GM21529 (cell line): ENCODE measurements around the gene NRK.
"Not testable (repeated sequence)": the region's sequence is repeated elsewhere in the genome, so short reads cannot be mapped to it uniquely, and the experiment has no call there.

Source experiments
- ATAC-seq: cut with Tn5 transposase; IDR thresholded peaks from one replicate; pipeline ENCODE4 v1.9.1; 2021; ENCODE audit not compliant: unreplicated experiment

NRK gene, protein sequence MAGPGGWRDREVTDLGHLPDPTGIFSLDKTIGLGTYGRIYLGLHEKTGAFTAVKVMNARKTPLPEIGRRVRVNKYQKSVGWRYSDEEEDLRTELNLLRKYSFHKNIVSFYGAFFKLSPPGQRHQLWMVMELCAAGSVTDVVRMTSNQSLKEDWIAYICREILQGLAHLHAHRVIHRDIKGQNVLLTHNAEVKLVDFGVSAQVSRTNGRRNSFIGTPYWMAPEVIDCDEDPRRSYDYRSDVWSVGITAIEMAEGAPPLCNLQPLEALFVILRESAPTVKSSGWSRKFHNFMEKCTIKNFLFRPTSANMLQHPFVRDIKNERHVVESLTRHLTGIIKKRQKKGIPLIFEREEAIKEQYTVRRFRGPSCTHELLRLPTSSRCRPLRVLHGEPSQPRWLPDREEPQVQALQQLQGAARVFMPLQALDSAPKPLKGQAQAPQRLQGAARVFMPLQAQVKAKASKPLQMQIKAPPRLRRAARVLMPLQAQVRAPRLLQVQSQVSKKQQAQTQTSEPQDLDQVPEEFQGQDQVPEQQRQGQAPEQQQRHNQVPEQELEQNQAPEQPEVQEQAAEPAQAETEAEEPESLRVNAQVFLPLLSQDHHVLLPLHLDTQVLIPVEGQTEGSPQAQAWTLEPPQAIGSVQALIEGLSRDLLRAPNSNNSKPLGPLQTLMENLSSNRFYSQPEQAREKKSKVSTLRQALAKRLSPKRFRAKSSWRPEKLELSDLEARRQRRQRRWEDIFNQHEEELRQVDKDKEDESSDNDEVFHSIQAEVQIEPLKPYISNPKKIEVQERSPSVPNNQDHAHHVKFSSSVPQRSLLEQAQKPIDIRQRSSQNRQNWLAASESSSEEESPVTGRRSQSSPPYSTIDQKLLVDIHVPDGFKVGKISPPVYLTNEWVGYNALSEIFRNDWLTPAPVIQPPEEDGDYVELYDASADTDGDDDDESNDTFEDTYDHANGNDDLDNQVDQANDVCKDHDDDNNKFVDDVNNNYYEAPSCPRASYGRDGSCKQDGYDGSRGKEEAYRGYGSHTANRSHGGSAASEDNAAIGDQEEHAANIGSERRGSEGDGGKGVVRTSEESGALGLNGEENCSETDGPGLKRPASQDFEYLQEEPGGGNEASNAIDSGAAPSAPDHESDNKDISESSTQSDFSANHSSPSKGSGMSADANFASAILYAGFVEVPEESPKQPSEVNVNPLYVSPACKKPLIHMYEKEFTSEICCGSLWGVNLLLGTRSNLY (N-terminal part only)

DNA sequence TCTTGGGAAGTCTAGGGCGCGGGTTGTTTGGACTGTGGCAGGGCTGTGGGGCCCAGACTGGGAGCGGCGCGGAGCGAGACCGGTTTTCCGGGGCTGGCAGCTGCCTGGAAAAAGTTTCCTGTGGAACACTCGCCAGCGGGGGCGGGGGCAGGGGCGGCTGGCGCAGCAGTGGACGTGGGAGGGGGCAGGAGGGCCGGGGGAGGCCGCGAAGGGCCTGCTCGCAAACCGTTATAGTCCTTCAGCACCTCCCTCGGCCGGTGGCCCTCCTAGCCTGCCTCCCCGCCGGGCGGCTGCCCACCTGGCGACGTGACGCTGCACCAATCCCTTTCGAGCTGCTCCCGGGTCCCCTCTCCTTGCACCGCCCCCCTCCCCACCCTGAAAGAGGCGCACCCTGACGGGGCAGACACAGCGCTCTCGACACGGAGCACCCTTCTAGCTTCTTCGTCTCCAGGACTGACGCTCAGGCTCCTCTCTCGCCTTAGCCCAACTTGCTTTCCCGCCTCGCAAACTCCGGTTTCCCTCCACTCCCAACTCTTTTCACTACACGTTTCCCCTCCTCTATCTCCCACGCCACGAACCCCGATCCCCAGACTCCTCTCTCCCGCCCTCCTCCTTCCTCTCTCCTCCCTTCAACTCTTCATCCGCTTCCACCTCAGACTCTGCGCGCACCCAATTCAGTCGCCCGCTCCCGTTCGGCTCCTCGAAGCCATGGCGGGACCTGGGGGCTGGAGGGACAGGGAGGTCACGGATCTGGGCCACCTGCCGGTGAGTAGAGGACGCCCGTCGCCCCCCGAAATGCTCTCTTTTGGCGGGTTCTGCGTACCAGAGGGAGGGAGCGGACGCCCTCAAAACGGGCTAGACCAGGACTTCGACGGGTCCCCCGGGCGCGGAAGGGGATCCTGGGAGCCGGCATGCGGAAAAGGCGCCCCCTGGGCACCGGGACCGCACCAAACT is at the start of gene NRK:
TSS of gene NRK (plus strand) at position 402 of the 954 bp plus-strand sequence. CDS start at position 709, 307 bp downstream.
- ATAC-seq = no peak

DNA sequence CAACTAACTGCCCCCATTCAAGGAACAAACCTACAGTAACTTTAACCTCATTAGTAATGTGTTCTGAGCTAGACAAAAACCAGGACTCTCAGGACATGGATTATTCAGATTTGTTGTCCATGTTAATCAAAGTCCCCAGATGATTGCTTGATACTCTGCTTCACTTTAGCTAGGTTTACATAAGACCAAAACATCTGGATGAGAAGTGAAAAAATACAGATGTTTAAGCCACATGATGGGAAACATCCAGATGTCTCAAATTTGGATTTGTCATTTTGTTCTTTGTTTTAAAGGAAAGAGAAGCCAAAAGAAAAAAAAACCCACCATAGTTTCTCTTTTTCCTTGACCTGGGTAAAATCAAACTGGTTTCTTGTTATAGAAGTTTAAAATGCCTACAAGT is 48.5 kb upstream of the NRK start:
- no peak for ATAC-seq

DNA sequence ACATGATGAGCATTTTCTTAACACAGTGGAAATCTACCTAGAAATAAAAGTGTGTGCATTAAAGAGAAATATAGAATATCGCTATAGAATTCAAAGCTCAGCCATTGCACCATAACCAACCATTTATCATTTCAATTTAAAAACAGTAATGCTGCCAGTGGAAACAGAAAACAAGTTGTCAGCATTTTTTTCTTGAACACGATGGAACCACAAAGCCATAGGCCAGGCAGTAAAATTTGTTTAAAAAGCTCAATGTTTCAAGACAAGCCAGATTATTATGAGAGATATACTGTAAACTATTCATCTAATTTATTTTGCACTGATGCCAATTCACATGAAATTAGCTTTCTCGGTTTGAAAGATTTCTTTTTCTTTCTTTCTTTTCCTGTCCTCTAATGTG is 46.7 kb upstream of the NRK start:
- no peak for ATAC-seq

DNA sequence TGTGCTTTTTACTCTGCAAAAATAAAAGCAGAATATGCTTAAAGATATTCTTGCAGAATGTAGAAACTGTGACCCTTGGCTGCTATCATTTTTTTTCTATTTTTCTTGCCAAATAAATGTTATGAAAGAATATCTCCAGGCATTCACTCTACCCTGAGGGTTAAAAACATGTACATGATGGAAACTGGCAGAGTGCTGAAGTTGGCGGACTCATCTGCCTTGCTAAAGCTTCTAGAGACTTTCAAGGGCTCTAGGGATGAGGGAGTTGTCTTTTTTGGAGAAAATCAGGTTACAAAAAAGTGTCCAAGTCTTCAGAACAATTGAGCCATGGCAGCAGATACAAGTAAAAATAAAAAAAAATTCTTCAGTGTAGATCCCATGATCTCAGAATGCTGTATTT is 40.5 kb upstream of the NRK start:
- no peak for ATAC-seq

DNA sequence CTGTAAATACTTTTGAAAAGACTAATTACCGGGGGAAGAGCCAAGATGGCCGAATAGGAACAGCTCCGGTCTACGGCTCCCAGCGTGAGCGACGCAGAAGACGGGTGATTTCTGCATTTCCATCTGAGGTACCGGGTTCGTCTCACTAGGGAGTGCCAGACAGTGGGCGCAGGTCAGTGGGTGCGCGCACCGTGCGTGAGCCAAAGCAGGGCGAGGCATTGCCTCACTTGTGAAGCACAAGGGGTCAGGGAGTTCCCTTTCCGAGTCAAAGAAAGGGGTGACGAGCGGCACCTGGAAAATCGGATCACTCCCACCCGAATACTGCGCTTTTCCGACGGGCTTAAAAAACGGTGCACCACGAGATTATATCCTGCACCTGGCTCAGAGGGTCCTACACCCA is 25.5 kb upstream of the NRK start:
- not testable (repeated sequence) for ATAC-seq

DNA sequence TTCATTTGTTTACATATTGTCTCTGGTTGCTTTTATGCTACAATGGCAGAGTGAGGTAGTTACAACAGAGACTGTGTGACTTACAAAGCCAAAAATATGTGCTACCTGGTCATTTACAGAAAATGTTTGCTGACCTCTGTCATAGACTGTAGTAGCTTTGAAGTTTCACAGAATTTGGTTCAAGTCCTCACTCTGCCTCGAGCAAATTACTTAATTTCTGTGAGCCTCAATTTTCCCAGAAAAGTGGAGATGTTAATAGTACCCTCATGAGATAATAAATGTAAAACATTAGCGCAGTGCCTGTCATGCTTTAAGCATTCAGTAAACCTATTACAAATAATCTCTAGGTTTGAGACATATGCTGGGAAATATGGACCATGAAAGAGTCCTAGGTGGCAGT is 18.4 kb upstream of the NRK start:
- ATAC-seq = no peak

DNA sequence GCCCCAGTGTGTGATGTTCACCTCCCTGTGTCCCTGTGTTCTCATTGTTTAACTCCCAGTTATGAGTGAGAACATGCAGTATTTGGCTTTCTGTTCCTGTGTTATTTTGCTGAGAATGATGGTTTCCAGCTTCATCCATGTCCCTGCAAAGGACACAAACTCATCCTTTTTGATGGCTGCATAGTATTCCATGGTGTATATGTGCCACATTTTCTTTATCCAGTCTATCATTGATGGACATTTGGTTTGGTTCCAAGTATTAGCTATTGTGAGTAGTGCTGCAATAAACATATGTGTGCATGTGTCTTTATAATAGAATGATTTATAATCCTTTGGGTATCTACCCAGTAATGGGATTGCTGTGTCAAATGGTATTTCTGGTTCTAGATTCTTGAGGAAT is 16.7 kb upstream of the NRK start:
- ATAC-seq = not testable (repeated sequence)

DNA sequence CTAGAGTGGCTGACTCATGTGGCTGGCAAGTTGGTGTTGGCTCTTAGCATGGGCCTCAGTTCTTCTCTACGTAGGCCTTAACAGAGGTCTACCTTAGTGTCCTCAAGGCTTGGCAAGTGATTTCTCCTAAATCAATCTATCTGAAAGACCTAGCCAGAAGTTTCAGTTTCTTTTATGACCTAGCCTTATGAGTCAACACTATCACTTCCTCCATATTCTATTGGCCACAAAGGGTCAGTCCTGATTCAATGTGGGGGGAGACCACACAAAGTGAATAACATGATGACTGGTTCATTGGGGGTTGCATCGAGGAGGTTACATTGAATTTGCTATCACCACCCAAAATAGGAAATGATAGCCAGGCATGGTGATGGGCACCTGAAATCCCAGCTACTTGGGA is 5.8 kb upstream of the NRK start:
- no peak for ATAC-seq

DNA sequence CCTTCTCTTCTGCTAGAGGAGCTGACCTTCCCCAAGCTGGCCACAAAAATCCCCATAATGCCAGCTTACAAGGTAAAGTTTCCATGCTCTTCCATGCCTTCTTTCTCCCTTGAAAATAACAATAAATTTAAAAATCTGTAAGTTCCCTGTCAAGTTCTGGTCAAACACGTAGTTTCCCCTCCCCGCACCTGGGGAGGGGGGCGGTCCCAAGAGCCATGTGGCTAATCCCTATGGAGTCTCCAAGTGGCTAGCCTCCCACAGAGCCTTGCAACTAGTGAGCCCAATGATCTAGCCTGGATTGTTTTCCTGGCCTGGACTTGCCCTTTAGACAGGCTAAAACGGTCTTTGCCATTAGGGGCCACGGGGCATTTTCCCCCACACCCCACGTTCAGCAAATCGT is 2.1 kb upstream of the NRK start:
- no peak for ATAC-seq

DNA sequence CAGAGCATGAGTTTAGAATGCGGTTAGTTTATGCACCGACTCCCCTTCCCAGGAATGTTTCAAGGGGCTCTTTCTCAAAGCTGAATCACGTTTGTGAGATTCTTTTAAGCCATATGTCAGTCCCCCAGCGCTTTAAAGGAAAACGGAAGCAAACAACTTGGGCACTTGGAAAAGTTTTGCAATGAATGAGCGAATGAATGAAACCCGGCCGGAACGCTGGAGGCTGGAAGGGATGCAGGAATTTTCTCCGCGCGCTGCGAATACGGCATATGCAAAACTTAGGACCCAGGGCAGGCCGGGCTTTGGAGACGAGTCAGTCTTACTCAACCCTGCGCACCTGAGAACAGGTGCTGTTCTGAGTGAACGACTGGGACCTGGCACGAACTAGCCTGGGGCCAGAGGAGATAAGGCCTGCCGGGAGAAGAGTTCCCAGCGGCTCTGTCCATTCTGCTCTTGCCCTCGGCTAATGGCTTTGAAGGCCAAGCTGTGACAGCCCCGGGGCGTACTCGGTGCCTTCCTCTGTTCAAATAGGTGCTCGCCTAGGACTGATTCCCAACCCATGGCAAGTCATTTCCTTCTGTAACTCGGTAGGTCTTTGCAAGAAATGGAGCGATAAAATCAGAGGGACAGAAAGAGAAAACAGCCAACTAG is 743 bp upstream of the NRK start:
- no peak for ATAC-seq

DNA sequence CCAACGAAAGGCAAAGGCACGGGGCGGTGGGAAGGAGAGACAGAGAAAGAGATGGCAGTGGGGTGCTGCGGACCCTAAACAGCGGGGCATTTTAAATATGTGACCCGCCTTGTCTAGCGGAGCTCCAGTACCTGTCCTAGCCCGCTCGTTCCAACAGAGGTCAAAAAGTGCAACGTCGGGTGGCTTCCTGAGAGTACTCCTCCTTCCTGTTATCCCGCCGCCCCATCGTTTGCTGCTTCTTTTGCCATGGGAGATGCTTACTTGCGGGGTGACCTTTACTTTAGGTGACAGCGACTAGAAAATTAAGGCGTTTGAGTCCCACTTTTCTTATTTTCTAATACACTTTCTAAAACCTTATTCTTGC is 735 bp downstream of the NRK start:
- no peak for ATAC-seq

DNA sequence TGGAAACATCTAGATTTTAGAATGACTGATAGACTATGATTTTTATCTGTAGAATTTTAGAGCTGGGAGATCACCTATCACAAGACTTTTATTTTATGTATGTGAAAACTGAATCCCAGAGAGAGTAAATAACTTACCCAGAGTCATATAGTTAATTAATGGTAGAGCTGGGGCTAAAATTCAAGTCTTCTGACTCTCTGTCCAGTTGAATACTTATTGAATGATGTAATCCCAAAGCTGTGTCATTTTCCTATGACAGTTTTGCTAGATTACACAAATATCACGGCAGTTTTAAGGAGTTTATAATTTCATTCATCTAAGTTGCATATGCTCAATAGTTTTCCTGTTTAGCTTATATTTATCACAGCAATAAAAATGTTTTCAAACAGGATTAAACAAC is 6.7 kb downstream of the NRK start:
- no peak for ATAC-seq

DNA sequence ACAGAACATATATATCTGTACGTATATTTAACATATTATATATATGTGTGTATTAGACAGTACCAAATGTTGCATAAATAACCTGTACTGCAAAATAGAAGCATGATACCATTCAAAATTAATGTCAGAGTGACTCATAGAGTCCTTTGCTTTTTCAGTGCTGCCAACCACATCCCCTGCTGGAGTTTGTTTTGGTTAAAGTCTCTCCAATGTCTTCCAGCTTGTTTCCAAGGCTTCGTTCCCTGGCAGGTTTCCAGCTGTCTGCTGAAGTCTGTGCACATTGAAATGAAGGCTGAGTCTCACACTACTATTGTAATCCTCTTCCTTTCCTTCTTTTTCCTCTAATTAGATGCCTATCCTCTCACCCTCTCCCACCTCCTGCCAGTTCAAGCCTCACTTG is 14.9 kb downstream of the NRK start:
- ATAC-seq = no peak

DNA sequence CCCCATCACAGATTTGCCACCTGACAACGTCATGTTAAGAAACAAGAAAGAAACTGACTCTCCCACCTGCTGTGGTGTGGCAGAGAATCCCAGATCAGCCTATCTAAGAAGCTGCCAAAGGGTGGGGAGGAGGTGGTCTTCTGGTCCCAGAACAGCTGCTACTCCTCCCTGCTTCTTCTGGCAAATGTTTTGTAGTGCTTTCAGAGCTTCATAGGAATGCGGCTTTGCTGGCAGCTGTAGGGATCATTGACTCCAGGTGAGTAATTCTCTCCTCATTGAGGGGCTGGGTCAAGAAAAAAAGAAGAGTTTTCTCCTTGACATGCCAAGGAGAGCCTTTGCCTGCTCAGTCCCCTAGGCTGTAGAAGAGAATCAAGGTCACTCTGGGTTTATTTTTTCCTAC is 23.3 kb downstream of the NRK start:
- ATAC-seq = no peak

DNA sequence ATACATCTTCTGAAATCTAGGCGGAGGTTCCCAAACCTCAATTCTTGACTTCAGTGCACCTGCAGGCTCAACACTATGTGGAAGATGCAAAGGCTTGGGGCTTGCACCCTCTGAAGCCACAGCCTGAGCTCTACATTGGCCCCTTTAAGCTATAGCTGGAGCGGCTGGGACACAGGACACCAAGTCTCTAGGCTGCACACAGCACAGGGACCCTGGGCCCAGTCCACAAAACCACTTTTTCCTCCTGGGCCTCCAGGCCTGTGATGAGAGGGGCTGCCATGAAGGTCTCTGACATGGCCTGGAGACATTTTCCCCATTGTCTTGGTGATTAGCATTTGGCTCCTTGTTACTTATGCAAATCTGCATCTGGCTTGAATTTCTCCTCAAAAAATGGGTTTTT is 27.8 kb downstream of the NRK start:
- ATAC-seq = not testable (repeated sequence)

DNA sequence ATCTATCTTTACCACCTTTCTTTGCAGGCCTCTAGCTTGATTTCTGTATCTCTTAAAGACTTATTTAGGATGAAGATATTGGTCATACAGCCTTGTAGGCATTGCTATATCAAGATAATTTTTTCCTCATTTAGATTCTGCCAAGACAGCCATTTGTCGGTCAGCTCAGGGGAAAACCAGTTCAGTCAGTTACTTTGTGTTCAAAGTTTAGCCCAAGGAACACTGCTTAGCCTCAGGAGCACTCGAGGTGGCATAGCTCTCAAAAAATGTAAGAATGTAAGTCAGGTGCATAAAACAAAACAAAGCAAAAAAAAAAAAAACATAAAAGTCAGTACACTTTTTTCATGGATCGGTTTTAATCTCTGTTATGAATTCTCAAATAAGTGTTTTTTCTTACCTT is 43.4 kb downstream of the NRK start:
- ATAC-seq = no peak

DNA sequence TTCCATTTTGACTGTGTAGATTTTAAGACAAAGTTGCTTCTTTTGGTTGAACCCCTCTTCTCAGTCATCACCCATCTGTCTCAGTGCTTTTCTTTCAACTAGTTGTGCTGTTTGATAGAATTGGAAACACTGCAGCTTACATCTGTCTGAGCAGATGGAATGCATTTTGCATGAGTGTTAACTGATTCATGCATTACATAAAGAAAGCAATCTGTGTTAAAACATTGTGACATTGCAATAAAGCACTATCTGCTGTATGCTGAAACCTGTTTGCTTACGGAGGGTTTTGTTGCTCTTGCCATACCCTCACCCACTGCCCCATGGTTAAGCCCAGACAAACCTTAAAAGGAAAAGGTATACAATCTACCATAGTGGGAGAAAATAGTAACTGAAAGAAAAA is 47.4 kb downstream of the NRK start:
- no peak for ATAC-seq

DNA sequence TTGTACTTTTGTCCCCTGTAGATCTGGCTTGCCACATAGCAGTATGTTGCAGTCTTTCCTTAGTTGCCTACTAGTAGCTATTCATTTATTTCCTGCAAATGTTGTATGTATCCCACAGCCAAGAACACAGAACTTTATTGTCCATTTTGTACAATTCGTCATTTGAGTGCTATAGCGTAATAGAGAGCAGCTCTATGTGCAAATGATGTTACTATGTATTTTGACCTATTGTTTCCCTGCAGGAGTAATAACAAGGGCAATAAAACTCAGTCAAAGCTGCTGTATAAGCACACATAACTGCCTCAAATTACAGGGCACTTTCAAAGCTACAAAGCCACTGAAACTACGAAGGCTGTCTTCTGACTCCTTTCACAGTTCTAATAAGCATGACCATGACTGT is 48.1 kb downstream of the NRK start:
- no peak for ATAC-seq

DNA sequence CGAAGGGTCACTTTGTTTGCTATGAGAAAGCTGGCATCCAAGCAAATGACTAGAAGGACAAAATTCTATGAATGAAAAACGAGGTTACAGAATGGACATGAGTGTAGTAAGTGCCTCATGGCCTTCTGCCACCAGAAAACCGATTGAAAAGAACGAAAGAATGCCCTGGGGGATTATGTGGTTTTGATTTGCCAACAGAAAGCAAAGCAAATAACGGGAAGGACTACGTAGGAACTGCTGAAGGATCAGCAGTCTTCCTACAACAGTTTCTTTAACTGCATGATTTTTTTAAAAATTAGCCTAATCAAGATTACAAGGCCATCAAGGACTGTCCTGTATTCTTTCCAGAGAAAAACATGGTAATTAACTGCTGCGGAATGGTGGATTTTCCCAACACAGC is 50.6 kb downstream of the NRK start:
- ATAC-seq = no peak

DNA sequence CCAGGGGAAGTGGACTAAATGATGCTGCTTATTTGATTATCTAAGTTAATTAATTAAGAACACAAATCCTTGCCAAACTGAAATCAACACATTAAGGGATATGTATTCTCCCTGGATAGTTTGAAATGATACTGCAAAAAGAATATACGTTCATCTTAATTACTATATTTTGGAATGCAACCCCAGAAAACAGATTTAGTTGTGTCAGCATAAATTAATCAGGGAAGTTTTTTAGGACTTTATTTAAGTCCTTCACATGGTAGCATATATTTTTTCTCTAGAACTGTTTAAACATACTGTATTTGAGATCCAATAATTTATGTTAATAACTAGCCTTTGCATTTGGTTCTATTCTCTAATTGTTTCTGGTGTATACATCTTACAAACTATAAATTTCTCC is 52.5 kb downstream of the NRK start:
- no peak for ATAC-seq
